Measurements from ENCODE around the gene MED23.

DNA sequence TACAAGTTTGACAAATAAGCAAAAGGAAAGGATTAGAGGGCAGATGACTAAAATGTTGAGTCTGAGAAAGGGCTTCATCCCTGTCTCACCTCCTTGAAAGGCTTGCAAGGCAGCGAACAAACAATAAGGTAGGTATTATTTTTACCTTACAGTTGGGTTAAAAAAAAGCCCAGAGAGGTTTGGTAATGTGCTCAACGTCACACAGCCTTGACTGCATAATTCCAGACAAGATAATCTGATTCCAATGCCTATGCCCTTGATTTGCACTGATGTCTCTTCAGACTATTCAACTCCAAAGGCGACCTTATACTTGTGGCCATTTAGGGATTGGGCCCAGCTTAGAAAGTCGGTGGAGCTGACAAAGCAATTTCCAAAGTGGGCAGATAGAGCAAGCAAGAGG lies 53.4 kb downstream of the MED23 start:
- no peak for TF ChIP-seq POLR2A (IDR thresholded peaks at IDR 0.05)
- TF ChIP-seq, protein P1, sequence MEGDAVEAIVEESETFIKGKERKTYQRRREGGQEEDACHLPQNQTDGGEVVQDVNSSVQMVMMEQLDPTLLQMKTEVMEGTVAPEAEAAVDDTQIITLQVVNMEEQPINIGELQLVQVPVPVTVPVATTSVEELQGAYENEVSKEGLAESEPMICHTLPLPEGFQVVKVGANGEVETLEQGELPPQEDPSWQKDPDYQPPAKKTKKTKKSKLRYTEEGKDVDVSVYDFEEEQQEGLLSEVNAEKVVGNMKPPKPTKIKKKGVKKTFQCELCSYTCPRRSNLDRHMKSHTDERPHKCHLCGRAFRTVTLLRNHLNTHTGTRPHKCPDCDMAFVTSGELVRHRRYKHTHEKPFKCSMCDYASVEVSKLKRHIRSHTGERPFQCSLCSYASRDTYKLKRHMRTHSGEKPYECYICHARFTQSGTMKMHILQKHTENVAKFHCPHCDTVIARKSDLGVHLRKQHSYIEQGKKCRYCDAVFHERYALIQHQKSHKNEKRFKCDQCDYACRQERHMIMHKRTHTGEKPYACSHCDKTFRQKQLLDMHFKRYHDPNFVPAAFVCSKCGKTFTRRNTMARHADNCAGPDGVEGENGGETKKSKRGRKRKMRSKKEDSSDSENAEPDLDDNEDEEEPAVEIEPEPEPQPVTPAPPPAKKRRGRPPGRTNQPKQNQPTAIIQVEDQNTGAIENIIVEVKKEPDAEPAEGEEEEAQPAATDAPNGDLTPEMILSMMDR (IDR thresholded peaks at IDR 0.05): no peak
